ENCODE data around the gene MTRR.

GRCh38 chr5:7823594-7823993 is 45.4 kb upstream of the MTRR start:
- TF ChIP-seq CTCF (IDR thresholded peaks at IDR 0.05): no peak
- TF ChIP-seq POLR2A (IDR thresholded peaks at IDR 0.05): no peak
- no peak for TF ChIP-seq POLR2AphosphoS5 (IDR thresholded peaks at IDR 0.05)
- TF ChIP-seq EP300 (IDR thresholded peaks at IDR 0.05): no peak

Data from sigmoid colon (tissue), 4 donors.